Activated T-helper 1 cell treated with anti-CD3 and anti-CD28 coated beads, Interleukin-2, amount 50 U/mL, for 16 hours (primary cell): ENCODE results near the gene ALDH3A2.
"Not testable (repeated sequence)": the region's sequence is repeated elsewhere in the genome, so short reads cannot be mapped to it uniquely, and the experiment has no call there.

Experiments
- DNase-seq, 2 donors: peaks; one replicate each; pipeline ENCODE4 v3.0.0-alpha.2; 2020; ENCODE audit warnings: low read depth in 1 of 2, low spot score in 1 of 2

Gene ALDH3A2

GRCh38 chr17:19650826-19651225 lies 2.3 kb downstream of the ALDH3A2 start:
- no peak for DNase-seq

DNA sequence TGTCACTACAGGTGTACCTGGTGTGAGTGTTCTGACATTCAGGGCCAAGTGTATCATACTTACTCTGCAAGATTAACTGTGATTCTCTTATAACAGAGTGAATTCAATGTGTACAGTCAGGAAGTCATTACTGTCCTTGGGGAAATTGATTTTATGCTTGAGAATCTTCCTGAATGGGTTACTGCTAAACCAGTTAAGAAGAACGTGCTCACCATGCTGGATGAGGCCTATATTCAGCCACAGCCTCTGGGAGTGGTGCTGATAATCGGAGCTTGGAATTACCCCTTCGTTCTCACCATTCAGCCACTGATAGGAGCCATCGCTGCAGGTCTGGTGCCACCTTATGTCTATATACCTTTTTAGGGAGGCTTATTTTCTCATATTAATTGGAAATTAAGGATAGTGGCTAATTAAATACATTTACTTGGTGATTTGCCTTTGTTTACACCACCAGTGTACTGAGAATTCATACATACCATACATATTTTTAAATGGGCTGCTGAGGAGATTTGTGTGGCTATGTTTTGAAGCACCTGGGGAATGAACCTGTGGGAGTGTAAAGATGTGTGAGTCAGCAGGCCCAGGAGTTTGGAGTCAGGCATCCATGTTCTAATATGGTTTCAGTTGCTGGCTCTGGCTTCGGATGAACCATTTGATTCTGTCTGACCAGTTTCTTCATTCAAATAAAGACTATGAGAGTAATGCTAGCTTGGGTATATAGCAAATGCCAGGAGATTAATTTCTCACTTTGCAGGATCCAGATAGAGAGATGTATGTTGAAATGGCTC lies 3.1 kb downstream of the ALDH3A2 start:
- DNase-seq = no peak

GRCh38 chr17:19652595-19652994 lies 4.0 kb downstream of the ALDH3A2 start:
- DNase-seq = no peak

- DNase-seq = no peak
These were observed 5.9 kb downstream of the ALDH3A2 start for GRCh38 chr17:19654342-19654886.

DNA sequence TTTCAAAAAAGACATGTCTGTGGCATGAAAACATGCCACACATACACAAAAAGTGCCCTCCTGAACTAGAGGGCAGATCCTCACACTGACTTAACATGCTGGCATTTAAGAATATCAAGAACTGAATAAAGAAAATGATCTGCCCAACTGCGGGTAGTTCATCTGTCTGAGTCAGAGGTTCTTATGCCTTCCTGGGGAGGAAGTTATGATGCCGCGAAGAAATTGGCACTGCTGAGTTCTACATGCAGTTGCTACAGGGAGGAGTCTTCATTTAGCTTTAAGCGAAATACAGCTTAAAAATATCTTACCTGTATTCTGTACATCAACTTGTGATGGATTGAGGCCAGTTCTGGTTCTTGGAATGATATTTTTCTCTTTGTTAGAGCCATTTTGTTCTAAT lies 6.3 kb downstream of the ALDH3A2 start:
- DNase-seq = no peak

DNA sequence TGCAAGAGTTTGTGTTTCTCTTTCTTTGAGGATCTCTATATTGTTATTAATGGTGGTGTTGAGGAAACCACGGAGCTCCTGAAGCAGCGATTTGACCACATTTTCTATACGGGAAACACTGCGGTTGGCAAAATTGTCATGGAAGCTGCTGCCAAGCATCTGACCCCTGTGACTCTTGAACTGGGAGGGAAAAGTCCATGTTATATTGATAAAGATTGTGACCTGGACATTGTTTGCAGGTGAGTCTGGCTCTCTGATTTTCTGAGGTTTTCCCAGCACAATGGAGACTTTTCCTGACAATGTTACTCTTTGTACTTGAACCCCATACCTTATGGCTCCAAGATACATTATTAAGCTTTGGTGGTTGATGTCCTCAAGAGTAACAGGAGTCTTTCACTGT lies 7.8 kb downstream of the ALDH3A2 start:
- no peak for DNase-seq

DNA sequence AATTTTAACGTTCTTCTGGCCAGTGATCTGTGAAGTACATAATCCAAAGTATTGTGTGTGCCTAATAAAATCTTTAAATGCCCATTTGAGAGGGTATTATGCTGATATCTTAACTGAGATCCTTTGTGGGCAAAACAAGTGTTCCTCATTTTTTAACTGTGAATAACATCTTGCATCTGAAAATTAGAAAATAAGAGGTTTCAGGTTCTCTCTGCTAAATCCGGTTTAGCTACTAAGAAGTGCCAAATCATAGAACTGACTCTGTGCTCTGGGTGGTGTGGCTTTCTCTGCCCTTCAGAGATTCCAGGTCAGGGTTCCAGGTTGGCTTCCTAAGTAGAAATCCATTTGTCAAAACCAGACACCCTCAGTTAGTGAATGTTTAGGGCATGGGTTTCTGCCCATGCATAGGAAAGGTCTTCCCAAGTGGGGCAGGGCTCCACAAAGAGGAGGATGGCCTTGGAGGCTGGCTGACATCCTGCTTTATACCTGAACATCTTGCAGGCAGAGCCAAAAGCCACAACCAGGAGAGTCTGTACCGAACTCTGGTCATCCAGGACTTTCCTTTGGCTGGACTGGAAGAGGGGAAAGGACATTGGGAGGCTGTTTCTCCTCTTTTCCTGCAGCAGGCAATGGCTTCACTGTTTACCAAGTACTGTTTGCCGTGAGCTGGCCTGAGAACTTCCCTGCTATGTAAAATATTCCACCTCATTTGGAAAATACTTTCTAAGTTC lies 8.5 kb downstream of the ALDH3A2 start:
- no peak for DNase-seq

GRCh38 chr17:19659366-19660177 lies 11.0 kb downstream of the ALDH3A2 start:
- DNase-seq = no peak

DNA sequence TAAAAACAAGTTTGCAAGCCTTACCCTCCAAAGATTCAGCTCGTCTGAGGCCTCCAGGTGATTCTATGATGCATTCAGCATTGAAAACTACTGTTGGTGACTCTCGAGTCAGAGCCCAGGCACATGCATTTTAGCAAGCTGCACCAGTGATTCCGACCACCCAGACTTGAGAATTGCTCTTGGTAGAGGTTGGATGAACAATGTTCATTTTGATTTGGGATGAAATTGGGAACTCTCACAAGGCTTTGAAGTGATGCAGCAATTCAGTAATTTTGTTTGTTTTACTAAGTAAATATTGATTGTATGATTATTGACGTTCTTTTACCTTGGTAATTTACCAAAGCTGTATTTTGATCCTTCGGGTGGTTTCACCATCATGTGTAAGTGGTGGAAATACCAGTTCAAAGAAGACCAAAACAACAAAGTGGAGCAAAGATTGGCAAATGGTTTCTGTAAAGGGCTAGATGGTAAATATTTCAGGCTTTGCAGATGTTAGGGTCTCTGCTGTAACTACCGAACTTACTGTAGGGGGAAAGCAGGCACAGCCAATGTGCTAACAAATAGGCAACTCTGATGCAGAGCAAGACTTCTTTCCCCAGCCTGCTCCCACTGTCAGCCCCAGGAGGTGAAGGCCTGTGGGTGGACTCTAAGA lies 11.8 kb downstream of the ALDH3A2 start:
- DNase-seq = no peak

DNA sequence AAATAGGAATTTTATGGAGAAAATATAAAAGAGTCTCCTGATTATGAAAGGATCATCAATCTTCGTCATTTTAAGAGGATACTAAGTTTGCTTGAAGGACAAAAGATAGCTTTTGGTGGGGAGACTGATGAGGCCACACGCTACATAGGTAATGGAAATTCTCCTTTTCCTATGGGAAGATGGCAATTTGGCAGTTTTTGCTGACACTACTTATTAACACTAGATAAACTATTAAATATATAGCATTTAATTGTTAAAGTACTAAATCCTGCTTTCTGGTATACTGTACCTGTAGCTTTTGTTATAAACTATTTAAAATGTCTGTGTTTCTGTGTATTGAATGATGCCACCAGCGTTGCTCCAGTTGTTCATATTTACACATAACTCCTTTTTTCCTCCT lies 12.6 kb downstream of the ALDH3A2 start:
- DNase-seq = no peak

GRCh38 chr17:19663097-19663496 lies 14.5 kb downstream of the ALDH3A2 start:
- DNase-seq = no peak

DNA sequence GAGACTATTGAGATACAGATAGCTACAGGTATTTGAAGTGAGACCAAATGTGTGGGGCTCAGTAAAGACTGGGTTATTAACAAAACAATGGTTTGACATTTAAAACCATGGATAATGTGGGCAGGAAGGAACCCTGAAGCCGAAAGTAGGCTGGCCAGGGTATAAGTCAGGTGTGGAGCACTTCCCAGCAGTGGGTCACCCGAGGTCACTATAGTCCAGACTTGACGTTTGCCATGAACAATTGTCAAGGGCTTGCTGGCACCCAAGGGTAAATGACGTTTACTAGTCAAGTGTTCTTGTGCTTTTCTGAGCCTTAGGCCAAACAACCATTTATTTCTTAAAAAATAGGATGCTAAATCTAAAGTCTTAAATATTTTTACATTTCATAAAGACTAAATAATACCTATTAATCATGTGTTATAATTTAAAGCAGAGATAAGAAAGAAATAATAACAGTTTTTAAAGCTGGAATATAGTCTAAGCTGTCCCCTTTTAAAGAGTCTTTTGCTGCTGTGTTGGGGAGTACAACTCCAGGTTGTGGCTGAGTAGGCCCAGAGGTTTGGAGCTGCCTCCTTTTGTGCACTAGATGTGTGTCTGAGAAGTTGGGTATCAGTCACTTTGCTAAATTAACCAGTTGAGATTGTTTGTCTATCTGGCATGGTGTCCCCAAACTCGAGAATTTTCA lies 15.7 kb downstream of the ALDH3A2 start:
- DNase-seq = no peak

DNA sequence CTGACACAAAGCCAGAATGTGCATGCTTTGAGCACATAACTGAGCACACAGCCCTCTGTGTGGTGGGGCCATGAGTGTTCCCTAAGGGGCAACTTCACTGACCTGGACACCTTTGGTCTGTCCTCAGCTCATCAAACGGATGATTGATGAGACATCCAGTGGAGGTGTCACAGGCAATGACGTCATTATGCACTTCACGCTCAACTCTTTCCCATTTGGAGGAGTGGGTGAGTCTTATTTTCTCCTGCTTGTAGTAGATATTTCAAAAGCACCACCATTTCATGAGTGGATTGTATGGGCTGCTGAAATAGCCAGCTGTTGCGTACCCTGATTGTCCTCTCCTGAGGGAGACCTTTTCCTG lies 16.2 kb downstream of the ALDH3A2 start:
- DNase-seq = no peak

DNA sequence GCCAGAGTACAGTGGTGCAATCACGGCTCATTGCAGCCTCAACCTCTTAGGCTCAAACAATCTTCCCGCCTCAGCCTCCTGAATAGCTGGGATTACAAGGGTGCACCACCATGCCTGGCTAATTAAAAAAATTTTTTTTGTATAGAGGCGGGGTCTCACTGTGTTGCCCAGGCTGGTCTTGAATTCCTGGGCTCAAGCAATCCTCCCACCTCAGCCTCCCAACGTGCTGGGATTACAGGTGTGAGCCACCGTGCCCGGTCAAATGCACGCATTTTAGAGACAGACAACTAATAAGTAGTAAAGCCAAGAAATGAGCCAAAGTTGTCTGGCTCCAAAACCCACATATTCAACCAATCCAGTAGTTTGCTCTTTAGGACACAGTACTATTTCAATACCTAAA lies 21.1 kb downstream of the ALDH3A2 start:
- not testable (repeated sequence) for DNase-seq

- DNase-seq = no peak
These were observed 22.4 kb downstream of the ALDH3A2 start for GRCh38 chr17:19670908-19671307.

- no peak for DNase-seq
These were observed 22.9 kb downstream of the ALDH3A2 start for GRCh38 chr17:19671433-19671832.

- no peak for DNase-seq
These were observed 23.6 kb downstream of the ALDH3A2 start for GRCh38 chr17:19672009-19672750.

- no peak for DNase-seq
These were observed 25.1 kb downstream of the ALDH3A2 start for GRCh38 chr17:19673623-19674022.

- no peak for DNase-seq
These were observed 28.3 kb downstream of the ALDH3A2 start for GRCh38 chr17:19676896-19677295.
